ENCODE results near the gene CCT8L2.
"Not testable (repeated sequence)": the region's sequence is repeated elsewhere in the genome, so short reads cannot be mapped to it uniquely, and the experiment has no call there.

DNA sequence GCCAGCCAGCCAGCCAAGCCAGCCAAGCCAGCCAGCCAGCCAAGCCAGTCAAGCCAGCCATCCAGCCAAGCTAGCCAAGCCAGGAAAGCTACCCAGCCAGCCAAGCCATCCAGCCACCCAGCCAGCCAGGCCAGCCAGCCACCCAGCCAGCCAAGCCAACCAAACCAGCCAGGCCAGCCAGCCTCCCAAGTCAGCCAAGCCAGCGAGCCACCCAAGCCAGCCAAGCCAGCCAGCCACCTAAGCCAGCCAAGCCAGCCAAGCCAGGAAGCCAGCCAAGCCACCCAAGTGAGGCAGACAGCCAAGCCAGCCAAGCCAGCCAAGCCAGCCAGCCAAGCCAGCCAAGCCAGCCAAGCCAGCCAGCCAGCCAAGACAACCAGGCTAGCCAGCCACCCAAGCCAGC, 32.6 kb downstream of the CCT8L2 start:
- not testable (repeated sequence) for TF ChIP-seq ESRRG (CRISPR knock-in tag; IDR thresholded peaks at IDR 0.05); SNAI2 (CRISPR knock-in tag; IDR thresholded peaks at IDR 0.05); ZNF565 (CRISPR knock-in tag; conservative IDR thresholded peaks at IDR 0.05; ENCODE audit: low read depth)
